HepG2 (cell line): ENCODE measurements around the gene ITGA2. TPM values are rescaled to one million over a fixed set of nuclear protein-coding genes. Genes with fewer than 3 reads are reported as not detected.

Experiments
- ARNT2 ChIP-seq: sonication (generic); formaldehyde crosslinking; IDR thresholded peaks from 2 replicates; pipeline ENCODE4 v1.8.0; 2022; ENCODE audit warnings: mild to moderate bottlenecking, low read depth, missing genetic modification reagents, moderate library complexity
- ATM ChIP-seq: fragments of 450-650 bp; IDR thresholded peaks from 2 replicates; pipeline ENCODE4 v1.7.1; 2017; ENCODE audit warnings: mild to moderate bottlenecking, borderline replicate concordance
- FOXC1 ChIP-seq: sonication (generic); formaldehyde crosslinking; IDR thresholded peaks from 2 replicates; pipeline ENCODE4 v1.8.0; 2022; ENCODE audit warnings: mild to moderate bottlenecking, missing genetic modification reagents, borderline replicate concordance
- TBX2 ChIP-seq: sonication (generic); formaldehyde crosslinking; IDR thresholded peaks from 2 replicates; pipeline ENCODE4 v1.5.0; 2020; ENCODE audit warnings: missing genetic modification reagents, mild to moderate bottlenecking, borderline replicate concordance
- ZKSCAN8 ChIP-seq: IDR thresholded peaks from 2 replicates; pipeline ENCODE4 v1.6.1; 2016; ENCODE audit warnings: borderline replicate concordance, missing genetic modification reagents, missing compliant biosample characterization
- ZNF143 ChIP-seq: sonication (generic); formaldehyde crosslinking; IDR thresholded peaks from 2 replicates; pipeline ENCODE4 v1.4.0; 2020; ENCODE audit warnings: missing genetic modification reagents
- ZNF160 ChIP-seq: sonication (generic); formaldehyde crosslinking; IDR thresholded peaks from 2 replicates; pipeline ENCODE4 v1.8.0; 2022; ENCODE audit warnings: mild to moderate bottlenecking, inconsistent platforms, missing genetic modification reagents
- ZNF232 ChIP-seq: sonication (generic); formaldehyde crosslinking; IDR thresholded peaks from 2 replicates; pipeline ENCODE4 v1.4.0; 2020; ENCODE audit warnings: missing genetic modification reagents, borderline replicate concordance
- ZNF263 ChIP-seq: sonication (generic); formaldehyde crosslinking; IDR thresholded peaks from 2 replicates; pipeline ENCODE4 v1.4.0; 2020; ENCODE audit warnings: missing genetic modification reagents
- ZNF333 ChIP-seq: sonication (generic); formaldehyde crosslinking; IDR thresholded peaks from 2 replicates; pipeline ENCODE4 v1.4.0; 2020; ENCODE audit warnings: mild to moderate bottlenecking, missing genetic modification reagents, borderline replicate concordance
- ZNF747 ChIP-seq: sonication (generic); formaldehyde crosslinking; IDR thresholded peaks from 2 replicates; pipeline ENCODE4 v1.8.1; 2023; ENCODE audit warnings: missing genetic modification reagents, mild to moderate bottlenecking, borderline replicate concordance
- ZNF75D ChIP-seq: sonication (generic); formaldehyde crosslinking; IDR thresholded peaks from 2 replicates; pipeline ENCODE4 v1.8.1; 2023; ENCODE audit warnings: missing genetic modification reagents, mild to moderate bottlenecking, borderline replicate concordance
- ZNF788 ChIP-seq: sonication (generic); formaldehyde crosslinking; IDR thresholded peaks from 2 replicates; pipeline ENCODE4 v1.5.0; 2020; ENCODE audit warnings: mild to moderate bottlenecking, missing genetic modification reagents, borderline replicate concordance
- ZNF816 ChIP-seq: sonication (generic); formaldehyde crosslinking; IDR thresholded peaks from 2 replicates; pipeline ENCODE4 v1.8.0; 2022; ENCODE audit warnings: missing genetic modification reagents, mild to moderate bottlenecking, borderline replicate concordance
- polyA plus RNA-seq, 8 experiments: library from polyadenylated mRNA; depleted of rRNA in 3 of 8; stranded (reverse) in 7 of 8; unstranded in 1 of 8; fragments of >200 nt; fragmentation: Illumina TruSeq in 4 of 8; extraction: Trizol in 4 of 8; gene quantifications; 2 replicates each; pipeline versions ENCODE4 v1.2.1 to v1.2.3, GENCODE V29; 2011 to 2016; ENCODE audit warnings: low read depth in 4 of 8, missing spikeins in 1 of 8, mixed read lengths in 1 of 8; ENCODE audit not compliant: insufficient read depth in 1 of 8
- total RNA-seq, 5 experiments: library from RNA; depleted of rRNA; stranded (reverse); fragments of >200 nt; fragmentation: Illumina TruSeq; extraction: Trizol; gene quantifications; 2 replicates each; pipeline ENCODE4 v1.2.3, GENCODE V29; 2016; ENCODE audit warnings: low read depth in 1 of 5
- TF ChIP-seq, protein P1 (sequence below): sonication (generic); formaldehyde crosslinking; IDR thresholded peaks from 2 replicates; pipeline ENCODE4 v1.4.0; 2020; ENCODE audit warnings: missing genetic modification reagents
- TF ChIP-seq, protein P2 (sequence below): sonication (generic); formaldehyde crosslinking; IDR thresholded peaks from 2 replicates; pipeline ENCODE4 v1.4.0; 2020; ENCODE audit warnings: mild to moderate bottlenecking, missing genetic modification reagents, borderline replicate concordance
- TF ChIP-seq, protein P3 (sequence below): sonication (generic); formaldehyde crosslinking; IDR thresholded peaks from 2 replicates; pipeline ENCODE4 v1.8.0; 2022; ENCODE audit warnings: mild to moderate bottlenecking, missing genetic modification reagents, moderate library complexity
- TF ChIP-seq, protein P4 (sequence below): IDR thresholded peaks from 2 replicates; pipeline ENCODE4 v1.6.1; 2016; ENCODE audit warnings: mild to moderate bottlenecking, missing biosample characterization, missing genetic modification reagents

ITGA2 gene
- total and polyA plus RNA-seq, 2 of the 13 experiments (the other 11 are each of a cell fraction or from before 2014, with no cell fraction given): 15.8 to 58.3 TPM

DNA sequence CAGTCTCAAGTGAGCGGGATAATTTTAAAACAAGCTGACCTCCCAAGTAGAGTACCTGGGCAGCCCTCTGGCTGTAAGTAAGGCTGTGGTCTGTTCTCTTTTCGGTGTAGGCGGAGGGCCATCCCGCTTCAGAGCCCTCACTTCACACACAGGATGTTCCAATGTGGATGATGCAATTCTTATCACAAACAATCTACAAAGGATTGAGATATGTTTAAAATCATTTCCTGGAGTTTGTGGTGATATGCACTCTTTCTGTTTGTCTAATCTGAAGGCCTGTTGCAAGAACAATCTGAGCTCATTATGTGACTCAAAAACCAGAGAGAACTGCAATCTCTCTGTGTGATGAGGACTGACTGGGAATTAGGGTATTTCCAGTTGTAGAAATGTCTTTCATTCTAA is 42.5 kb downstream of the ITGA2 start (continued):
- TF ChIP-seq, protein P1, sequence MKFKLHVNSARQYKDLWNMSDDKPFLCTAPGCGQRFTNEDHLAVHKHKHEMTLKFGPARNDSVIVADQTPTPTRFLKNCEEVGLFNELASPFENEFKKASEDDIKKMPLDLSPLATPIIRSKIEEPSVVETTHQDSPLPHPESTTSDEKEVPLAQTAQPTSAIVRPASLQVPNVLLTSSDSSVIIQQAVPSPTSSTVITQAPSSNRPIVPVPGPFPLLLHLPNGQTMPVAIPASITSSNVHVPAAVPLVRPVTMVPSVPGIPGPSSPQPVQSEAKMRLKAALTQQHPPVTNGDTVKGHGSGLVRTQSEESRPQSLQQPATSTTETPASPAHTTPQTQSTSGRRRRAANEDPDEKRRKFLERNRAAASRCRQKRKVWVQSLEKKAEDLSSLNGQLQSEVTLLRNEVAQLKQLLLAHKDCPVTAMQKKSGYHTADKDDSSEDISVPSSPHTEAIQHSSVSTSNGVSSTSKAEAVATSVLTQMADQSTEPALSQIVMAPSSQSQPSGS (CRISPR knock-in tag): no peak
- TF ChIP-seq, protein P2, sequence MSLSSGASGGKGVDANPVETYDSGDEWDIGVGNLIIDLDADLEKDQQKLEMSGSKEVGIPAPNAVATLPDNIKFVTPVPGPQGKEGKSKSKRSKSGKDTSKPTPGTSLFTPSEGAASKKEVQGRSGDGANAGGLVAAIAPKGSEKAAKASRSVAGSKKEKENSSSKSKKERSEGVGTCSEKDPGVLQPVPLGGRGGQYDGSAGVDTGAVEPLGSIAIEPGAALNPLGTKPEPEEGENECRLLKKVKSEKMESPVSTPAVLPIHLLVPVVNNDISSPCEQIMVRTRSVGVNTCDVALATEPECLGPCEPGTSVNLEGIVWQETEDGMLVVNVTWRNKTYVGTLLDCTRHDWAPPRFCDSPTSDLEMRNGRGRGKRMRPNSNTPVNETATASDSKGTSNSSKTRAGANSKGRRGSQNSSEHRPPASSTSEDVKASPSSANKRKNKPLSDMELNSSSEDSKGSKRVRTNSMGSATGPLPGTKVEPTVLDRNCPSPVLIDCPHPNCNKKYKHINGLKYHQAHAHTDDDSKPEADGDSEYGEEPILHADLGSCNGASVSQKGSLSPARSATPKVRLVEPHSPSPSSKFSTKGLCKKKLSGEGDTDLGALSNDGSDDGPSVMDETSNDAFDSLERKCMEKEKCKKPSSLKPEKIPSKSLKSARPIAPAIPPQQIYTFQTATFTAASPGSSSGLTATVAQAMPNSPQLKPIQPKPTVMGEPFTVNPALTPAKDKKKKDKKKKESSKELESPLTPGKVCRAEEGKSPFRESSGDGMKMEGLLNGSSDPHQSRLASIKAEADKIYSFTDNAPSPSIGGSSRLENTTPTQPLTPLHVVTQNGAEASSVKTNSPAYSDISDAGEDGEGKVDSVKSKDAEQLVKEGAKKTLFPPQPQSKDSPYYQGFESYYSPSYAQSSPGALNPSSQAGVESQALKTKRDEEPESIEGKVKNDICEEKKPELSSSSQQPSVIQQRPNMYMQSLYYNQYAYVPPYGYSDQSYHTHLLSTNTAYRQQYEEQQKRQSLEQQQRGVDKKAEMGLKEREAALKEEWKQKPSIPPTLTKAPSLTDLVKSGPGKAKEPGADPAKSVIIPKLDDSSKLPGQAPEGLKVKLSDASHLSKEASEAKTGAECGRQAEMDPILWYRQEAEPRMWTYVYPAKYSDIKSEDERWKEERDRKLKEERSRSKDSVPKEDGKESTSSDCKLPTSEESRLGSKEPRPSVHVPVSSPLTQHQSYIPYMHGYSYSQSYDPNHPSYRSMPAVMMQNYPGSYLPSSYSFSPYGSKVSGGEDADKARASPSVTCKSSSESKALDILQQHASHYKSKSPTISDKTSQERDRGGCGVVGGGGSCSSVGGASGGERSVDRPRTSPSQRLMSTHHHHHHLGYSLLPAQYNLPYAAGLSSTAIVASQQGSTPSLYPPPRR (CRISPR knock-in tag): peak; percentile 17; the same call in 1 of the 2 replicates
- TF ChIP-seq ARNT2 (CRISPR knock-in tag) (no peak), ATM (no peak), ZNF333 (no peak), ZNF160 (CRISPR knock-in tag) (no peak), FOXC1 (no peak), TBX2 (CRISPR knock-in tag) (peak; percentile 85; the same call in 1 of the 2 replicates), ZNF263 (CRISPR knock-in tag) (no peak), ZNF747 (CRISPR knock-in tag) (0 out of 2 replicates have a peak, but pooled peaks have one; percentile 45), ZKSCAN8 (CRISPR knock-in tag) (peak; percentile 48; the same call in 1 of the 2 replicates), ZNF816 (CRISPR knock-in tag) (no peak), ZNF75D (no peak), ZNF143 (no peak), ZNF788 (CRISPR knock-in tag) (no peak), ZNF232 (CRISPR knock-in tag) (no peak)
- TF ChIP-seq, protein P3, sequence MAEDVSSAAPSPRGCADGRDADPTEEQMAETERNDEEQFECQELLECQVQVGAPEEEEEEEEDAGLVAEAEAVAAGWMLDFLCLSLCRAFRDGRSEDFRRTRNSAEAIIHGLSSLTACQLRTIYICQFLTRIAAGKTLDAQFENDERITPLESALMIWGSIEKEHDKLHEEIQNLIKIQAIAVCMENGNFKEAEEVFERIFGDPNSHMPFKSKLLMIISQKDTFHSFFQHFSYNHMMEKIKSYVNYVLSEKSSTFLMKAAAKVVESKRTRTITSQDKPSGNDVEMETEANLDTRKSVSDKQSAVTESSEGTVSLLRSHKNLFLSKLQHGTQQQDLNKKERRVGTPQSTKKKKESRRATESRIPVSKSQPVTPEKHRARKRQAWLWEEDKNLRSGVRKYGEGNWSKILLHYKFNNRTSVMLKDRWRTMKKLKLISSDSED: no peak
- TF ChIP-seq, protein P4, sequence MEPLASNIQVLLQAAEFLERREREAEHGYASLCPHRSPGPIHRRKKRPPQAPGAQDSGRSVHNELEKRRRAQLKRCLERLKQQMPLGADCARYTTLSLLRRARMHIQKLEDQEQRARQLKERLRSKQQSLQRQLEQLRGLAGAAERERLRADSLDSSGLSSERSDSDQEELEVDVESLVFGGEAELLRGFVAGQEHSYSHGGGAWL (CRISPR knock-in tag): no peak
